Measurements from ENCODE around the gene MVB12B. TPM values are rescaled to one million over a fixed set of nuclear protein-coding genes. Genes with fewer than 3 reads are reported as not detected.

The MVB12B gene
- total RNA-seq, 1 donor from 2014 or later, result 13.1 TPM

DNA sequence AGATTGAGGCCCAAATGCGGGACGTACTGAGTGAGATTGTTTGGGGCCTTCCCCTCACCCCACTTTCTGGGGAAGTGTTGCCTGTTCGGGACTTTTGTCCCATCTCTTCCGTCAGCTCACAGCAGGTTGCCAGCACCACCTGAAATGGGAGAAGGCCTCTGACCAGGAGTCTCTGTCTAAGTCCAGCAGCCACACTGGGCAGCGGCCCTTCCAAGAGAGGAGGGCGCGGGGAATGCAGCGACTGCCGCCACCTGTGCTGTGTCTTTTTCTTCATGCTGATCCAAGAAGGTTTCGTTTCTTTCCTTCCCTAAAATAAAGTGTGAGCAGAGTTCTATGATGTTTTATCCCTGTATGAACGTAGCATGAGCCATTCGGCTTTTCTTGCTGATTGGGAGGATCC lies 152.9 kb downstream of the MVB12B start:
- Mint-ChIP-seq H3K27ac (ENCODE audit: unreplicated experiment) (no peak overlapping the region), H3K4me3 (ENCODE audit: unreplicated experiment) (no peak overlapping the region)

DNA sequence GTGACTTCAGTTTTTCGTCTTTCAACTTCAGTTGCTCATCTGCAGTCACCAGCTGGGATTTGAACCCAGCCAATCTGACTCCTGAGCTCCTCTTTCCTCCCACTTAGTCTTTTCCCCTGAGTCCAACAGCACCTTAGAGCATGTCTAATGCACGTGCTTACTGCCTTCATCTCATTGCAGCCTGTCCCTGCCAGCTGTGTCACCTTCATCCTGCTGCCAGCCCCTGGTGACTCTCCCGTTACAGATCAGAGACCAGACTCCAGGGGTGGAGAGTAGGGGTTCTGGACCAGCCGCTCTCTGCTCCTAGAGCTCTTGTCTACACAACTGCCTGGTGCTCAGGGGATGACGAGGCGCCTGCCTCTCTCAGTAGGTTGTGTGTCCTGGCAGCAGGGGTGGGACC lies 154.2 kb downstream of the MVB12B start:
- Mint-ChIP-seq H3K9me3 (ENCODE audit: low read depth) (no peaks in the 10 kb centered on the region), H3K4me3 (ENCODE audit: unreplicated experiment) (no peak overlapping the region), H3K27me3 (ENCODE audit: low read depth) (no peaks in the 10 kb centered on the region), H3K36me3 (ENCODE audit: low read depth) (peaks cover 9% of the 10 kb centered on the region), H3K27ac (ENCODE audit: unreplicated experiment) (no peak overlapping the region), H3K4me1 (ENCODE audit: low read depth) (peaks cover 10% of the 10 kb centered on the region)
- DNase-seq (ENCODE audit: low spot score), result no peak
- TF ChIP-seq, protein P1, sequence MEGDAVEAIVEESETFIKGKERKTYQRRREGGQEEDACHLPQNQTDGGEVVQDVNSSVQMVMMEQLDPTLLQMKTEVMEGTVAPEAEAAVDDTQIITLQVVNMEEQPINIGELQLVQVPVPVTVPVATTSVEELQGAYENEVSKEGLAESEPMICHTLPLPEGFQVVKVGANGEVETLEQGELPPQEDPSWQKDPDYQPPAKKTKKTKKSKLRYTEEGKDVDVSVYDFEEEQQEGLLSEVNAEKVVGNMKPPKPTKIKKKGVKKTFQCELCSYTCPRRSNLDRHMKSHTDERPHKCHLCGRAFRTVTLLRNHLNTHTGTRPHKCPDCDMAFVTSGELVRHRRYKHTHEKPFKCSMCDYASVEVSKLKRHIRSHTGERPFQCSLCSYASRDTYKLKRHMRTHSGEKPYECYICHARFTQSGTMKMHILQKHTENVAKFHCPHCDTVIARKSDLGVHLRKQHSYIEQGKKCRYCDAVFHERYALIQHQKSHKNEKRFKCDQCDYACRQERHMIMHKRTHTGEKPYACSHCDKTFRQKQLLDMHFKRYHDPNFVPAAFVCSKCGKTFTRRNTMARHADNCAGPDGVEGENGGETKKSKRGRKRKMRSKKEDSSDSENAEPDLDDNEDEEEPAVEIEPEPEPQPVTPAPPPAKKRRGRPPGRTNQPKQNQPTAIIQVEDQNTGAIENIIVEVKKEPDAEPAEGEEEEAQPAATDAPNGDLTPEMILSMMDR (IDR thresholded peaks at IDR 0.05), result no peak

More for the DNA sequence above, 152.9 kb downstream of the MVB12B start:
- Mint-ChIP-seq H3K27me3 (ENCODE audit: low read depth) (no peaks in the 10 kb centered on the region), H3K4me1 (ENCODE audit: low read depth) (peaks cover 20% of the 10 kb centered on the region), H3K36me3 (ENCODE audit: low read depth) (peaks cover 9% of the 10 kb centered on the region), H3K9me3 (ENCODE audit: low read depth) (no peaks in the 10 kb centered on the region)
- TF ChIP-seq, protein P1 (IDR thresholded peaks at IDR 0.05), result no peak
- no peak for DNase-seq (ENCODE audit: low spot score)

DNA sequence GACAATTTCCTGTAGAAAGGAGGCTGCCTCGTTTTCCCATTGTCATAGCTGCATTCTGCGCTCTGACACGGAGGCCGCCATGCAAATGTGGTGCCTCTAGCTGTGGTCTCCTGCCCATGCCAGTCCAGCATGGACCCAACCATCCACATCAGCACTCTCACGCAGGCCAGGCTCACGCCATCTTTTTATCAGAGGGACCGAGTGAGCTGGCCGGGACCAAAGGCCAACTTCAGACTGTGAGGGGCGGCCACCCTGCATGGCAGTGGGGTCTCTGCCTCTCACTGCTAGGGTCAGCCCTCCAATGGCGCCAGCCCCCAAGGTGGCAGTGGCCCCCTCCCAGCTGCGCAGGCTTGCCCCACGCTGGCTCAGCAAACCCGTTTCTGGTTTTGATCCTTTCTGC lies 155.2 kb downstream of the MVB12B start:
- TF ChIP-seq, protein P1 (IDR thresholded peaks at IDR 0.05), result no peak
- Mint-ChIP-seq H3K4me1 (ENCODE audit: low read depth) (peaks cover 6% of the 10 kb centered on the region), H3K9me3 (ENCODE audit: low read depth) (no peaks in the 10 kb centered on the region), H3K27me3 (ENCODE audit: low read depth) (no peaks in the 10 kb centered on the region), H3K36me3 (ENCODE audit: low read depth) (peaks cover 9% of the 10 kb centered on the region), H3K4me3 (ENCODE audit: unreplicated experiment) (no peak overlapping the region), H3K27ac (ENCODE audit: unreplicated experiment) (no peak overlapping the region)
- no peak for DNase-seq (ENCODE audit: low spot score)

DNA sequence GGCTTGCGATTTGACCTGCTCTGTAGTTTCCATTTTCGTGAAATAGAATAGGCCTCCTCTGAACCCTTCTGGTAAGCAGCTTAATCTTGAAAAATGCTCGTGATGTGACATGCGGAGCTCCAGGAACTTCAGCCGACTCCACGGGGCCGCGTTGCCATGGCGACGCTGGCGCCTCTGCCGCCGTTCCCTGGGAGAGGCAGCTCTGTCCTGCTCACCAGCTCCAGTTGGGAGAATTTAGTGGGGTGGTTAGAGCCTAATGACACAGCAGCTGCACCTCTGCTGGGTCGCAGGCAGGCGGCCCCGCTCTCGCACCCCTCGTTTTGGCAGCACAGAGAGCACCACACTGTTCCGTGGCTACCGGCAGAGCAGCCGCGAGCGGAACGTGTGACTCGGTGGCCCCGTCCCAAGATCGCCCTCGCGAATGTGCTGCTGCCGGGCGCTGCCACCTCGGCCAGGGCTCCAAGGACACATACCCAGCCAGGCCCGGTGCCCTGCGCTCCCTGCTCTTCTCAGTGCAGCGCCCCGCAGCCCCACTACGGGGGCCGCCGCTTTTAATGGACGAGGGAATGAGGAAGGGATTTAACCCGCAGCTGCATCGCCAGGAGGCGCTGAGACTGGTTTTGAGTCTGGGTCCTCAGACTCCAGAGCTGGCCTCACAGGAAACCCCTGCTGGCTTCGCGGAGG lies 155.9 kb downstream of the MVB12B start:
- no peak for DNase-seq (ENCODE audit: low spot score)
- Mint-ChIP-seq H3K36me3 (ENCODE audit: low read depth) (peaks cover 9% of the 10 kb centered on the region), H3K4me3 (ENCODE audit: unreplicated experiment) (no peak overlapping the region), H3K27me3 (ENCODE audit: low read depth) (no peaks in the 10 kb centered on the region), H3K27ac (ENCODE audit: unreplicated experiment) (peak overlapping the region; percentile 69), H3K9me3 (ENCODE audit: low read depth) (no peaks in the 10 kb centered on the region), H3K4me1 (ENCODE audit: low read depth) (peaks cover 6% of the 10 kb centered on the region)
- TF ChIP-seq, protein P1 (IDR thresholded peaks at IDR 0.05), result no peak

DNA sequence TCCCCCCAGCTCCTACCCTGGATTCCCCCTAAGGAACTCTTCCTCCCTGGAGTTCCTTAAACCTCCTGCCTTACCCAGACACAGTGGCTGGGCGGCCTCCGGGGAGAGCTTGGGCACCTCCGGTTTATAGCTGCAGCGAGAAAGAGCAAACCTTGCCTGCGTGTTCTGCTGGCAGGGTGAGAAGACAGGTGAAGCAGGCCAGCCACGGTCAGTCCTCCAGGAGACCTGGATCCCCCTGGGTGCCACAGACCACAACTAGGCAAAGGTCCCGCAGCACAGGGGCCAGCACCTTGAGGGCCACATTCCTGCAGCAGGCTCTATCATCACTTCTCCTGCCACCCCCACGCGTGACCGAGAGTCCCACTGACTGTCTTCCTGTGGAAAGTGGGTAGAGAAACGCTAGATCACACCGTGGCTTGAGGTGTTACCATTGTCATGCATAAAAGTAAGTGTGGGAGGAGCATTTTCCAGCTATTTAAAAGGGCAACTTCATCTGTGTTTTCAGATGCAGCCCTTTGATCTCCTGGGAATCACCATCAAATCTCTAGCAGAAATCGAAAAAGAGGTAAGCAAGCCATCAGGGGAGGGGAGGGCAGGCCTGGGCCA lies 156.9 kb downstream of the MVB12B start:
- H3K4me1 Mint-ChIP-seq (ENCODE audit: low read depth), result peaks cover 6% of the 10 kb centered on the region
- no peak overlapping the region for H3K4me3 Mint-ChIP-seq (ENCODE audit: unreplicated experiment)
- H3K36me3 Mint-ChIP-seq (ENCODE audit: low read depth), result peaks cover 9% of the 10 kb centered on the region
- H3K9me3 Mint-ChIP-seq (ENCODE audit: low read depth), result no peaks in the 10 kb centered on the region
- TF ChIP-seq, protein P1 (IDR thresholded peaks at IDR 0.05), result no peak
- no peaks in the 10 kb centered on the region for H3K27me3 Mint-ChIP-seq (ENCODE audit: low read depth)
- H3K27ac Mint-ChIP-seq (ENCODE audit: unreplicated experiment), result no peak overlapping the region
- no peak for DNase-seq (ENCODE audit: low spot score)
